H7 (cell line): ENCODE data around the gene NAP1L4. TPM values are rescaled to one million over a fixed set of nuclear protein-coding genes. Genes with fewer than 3 reads are reported as not detected.

Experiments
- DNase-seq: peaks from one replicate; pipeline ENCODE4 v3.0.0; 2012
- H3K27me3 ChIP-seq: 2 replicates; pipeline ENCODE4 v1.6.0; 2011; ENCODE audit warnings: mild to moderate bottlenecking, low read length; ENCODE audit not compliant: control insufficient read depth, insufficient read depth
- H3K36me3 ChIP-seq: replicated peaks from 2 replicates; pipeline ENCODE4 v1.5.1; 2011; ENCODE audit warnings: low read length; ENCODE audit not compliant: control insufficient read depth, insufficient read depth
- H3K4me3 ChIP-seq: 2 replicates; pipeline ENCODE4 v1.5.1; 2011; ENCODE audit warnings: low read depth, mild to moderate bottlenecking, control low read depth, low read length, moderate library complexity; ENCODE audit not compliant: insufficient read depth
- total RNA-seq: library from RNA; depleted of rRNA; stranded (reverse); fragments of >200 nt; shearing (Covaris generic); gene quantifications from 2 replicates; pipeline ENCODE4 v1.2.3, GENCODE V29; 2014

Gene NAP1L4
- total RNA-seq, 1 experiment from 2014 or later = 140 TPM

- Histone ChIP-seq H3K27me3 (peaks cover 7% of the 10 kb centered on the region), H3K4me3 (no peak overlapping the region), H3K36me3 (no peaks in the 10 kb centered on the region)
- no peak for DNase-seq
These were observed 58.0 kb downstream of the NAP1L4 start for GRCh38 chr11:2934021-2934550.

DNA sequence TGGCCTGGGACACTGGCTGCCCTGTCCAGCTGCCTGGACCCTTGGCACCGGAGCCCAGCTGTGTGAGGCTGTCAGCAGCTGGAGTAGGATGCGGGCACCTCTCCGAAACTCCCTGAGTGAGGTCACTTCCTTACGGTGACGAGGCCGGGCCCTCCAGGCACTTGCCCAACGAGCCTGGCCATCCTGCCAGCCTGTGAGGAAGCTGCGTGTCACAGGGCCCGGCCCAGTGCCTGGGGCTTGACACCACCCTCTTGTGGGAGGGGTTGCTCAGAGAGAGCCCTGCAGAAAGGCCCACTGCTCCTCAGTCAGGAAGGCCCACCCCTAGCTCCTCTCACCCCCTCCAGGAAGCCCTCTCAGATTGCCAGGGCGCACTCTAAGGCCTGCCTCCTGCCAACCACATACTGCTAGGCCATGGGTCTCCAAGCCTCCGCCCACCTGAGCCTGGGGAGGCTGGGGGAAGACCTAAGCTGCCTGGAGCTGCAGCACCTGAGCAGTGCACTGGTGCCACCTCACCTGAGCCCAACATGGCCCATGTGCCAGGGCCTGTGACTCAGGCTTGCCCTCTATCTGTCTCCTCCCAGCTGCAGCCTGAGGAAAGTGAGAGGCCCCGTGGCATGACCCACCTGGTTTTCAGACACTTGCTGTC is 58.6 kb downstream of the NAP1L4 start:
- Histone ChIP-seq H3K27me3 (peaks cover 13% of the 10 kb centered on the region), H3K36me3 (no peaks in the 10 kb centered on the region), H3K4me3 (no peak overlapping the region)
- DNase-seq = peak; percentile 72

DNA sequence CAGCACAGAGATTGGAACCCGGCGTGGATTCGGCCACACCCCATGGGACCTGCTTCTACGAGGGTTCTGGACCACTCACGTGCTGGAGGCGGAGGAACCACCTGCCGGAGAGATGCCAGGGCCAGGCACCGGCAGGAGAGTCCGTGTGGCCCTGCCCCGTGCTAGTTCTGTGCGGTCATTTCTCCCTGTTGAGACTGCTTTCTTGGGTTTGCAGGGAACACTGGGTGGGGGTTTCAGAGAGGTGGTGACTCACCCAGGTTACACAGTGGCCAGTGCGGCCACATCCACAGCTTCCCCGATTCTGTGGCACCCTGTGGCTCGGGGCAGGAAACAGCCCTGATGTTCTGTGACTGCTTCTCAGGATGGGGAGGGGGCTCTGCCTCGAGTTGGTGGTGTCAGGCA is 59.3 kb downstream of the NAP1L4 start:
- no peak for DNase-seq
- Histone ChIP-seq H3K4me3 (no peak overlapping the region), H3K27me3 (peaks cover 20% of the 10 kb centered on the region), H3K36me3 (no peaks in the 10 kb centered on the region)

GRCh38 chr11:2931771-2932738 is 60.1 kb downstream of the NAP1L4 start:
- H3K27me3 ChIP-seq = peaks cover 27% of the 10 kb centered on the region
- peak; percentile 55 for DNase-seq
- H3K36me3 ChIP-seq = no peaks in the 10 kb centered on the region
- H3K4me3 ChIP-seq = no peak overlapping the region

DNA sequence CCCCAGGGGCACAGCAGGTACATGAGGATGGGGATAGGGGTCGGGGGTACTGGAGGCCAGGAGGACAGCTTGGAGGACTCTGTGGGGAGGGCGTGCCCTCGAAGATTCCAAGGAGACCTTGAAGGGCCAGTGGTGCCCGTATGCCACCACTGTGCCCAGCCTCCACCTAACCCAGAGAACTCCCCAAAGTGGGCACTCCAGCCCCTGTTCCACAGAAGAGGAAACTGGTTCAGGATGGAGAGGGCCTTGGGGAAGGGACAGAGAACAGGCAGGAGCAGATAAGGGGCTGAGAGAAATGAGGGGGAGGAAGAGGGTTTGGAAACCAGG is 60.7 kb downstream of the NAP1L4 start:
- H3K27me3 ChIP-seq = peaks cover 27% of the 10 kb centered on the region
- DNase-seq = no peak
- H3K4me3 ChIP-seq = no peak overlapping the region
- no peaks in the 10 kb centered on the region for H3K36me3 ChIP-seq

GRCh38 chr11:2930704-2931419 is 61.3 kb downstream of the NAP1L4 start:
- H3K27me3 ChIP-seq = peaks cover 27% of the 10 kb centered on the region
- H3K4me3 ChIP-seq = peak overlapping the region; percentile 68
- peak; percentile 98 for DNase-seq
- no peaks in the 10 kb centered on the region for H3K36me3 ChIP-seq

DNA sequence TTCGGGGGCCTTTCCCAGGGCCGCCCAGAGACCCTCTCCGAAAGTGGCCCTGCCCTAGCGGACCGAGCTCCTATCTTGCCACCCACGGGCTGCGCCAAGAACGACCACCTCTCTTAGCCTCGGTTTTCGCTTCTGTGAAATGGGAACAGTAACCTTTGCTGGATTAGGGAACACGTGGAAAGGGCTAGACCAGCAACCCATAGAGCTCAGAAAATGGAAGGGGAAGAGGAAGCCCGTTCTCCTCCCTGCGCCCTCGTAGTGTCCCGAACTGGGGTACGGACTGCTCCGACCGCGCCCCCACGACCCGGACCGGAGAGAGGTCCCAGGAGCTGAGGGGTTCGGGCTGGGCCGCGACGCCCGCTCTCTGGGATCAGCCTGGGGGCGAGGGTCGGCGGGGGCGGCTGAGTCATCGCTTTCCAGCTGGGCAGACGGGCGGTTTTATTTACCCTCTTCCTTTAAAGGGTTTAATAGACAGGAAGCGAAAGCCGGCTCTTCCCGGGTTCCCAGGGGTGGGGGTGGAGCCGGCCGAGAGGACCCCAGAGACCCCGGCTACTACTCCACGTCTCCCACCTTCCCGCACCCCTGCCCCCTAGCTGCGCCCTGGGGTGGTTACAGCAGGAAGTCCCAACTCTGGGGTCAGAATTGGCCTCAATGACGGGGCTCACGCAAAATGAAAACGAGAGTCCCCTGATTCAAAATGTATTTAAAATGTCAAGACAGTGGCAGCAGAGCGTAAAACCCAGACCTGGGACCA is 62.0 kb downstream of the NAP1L4 start:
- DNase-seq = peak; percentile 92
- peak overlapping the region; percentile 68 for H3K4me3 ChIP-seq
- no peaks in the 10 kb centered on the region for H3K36me3 ChIP-seq
- H3K27me3 ChIP-seq = peaks cover 27% of the 10 kb centered on the region

GRCh38 chr11:2929531-2929949 is 62.6 kb downstream of the NAP1L4 start:
- peaks cover 27% of the 10 kb centered on the region for H3K27me3 ChIP-seq
- H3K4me3 ChIP-seq = peak overlapping the region; percentile 68
- no peaks in the 10 kb centered on the region for H3K36me3 ChIP-seq
- DNase-seq = no peak

DNA sequence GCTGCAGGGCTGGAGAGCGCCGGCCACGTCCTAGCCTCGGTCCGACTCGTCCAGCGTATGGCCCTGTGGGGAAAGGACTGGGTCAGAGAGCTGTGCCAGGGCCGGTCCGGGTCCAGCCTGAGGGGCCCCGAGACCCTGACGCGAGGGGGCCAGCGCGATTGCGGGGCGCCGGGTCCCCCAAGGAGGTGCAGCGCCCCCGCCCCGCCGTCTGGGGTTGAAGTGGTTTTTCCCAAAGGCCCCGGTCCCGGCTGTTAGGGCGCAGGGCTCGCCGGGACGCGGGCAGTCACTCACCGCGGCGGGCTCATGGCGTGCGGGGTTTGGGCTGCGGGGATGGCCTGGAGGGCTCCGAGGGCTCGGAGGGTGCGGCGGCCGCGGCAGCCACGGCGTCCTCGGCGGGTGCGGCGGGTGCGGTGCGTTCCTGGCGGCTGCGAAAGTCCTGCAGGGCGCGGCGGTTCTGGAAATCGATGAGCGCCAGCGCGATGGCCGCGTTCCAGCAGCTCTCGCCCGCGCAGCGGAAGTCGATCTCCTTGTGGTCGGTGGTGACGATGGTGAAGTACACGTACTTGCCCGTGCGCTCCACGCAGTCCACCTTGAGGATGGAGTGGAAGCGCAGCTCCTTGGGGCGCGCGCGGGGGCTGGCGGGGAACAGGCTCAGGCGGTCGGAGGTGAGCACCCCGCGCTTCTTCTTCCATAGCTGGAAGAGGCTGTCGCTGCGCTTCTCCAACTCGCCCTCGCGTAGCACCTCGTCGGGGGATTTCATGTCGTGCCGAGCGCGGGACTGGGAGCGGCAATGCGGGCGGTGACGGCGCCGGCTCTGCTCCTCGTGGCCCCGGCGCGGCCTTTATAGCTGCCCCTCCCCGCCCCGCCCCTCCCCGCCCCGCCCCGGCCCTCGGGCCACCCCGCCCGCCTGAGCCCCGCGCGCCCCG is 63.3 kb downstream of the NAP1L4 start, which contains the start of gene PHLDA2:
Gene PHLDA2 (minus strand): TSS at position 816 of the 926 bp plus-strand sequence. CDS start 56 bp downstream, at position 760.
- peak; percentile 97 for DNase-seq
- Histone ChIP-seq H3K4me3 (peak within 1 kb of the TSS; percentile 68), H3K36me3 (no peaks in the 10 kb centered on the region), H3K27me3 (peaks cover 27% of the 10 kb centered on the region)

GRCh38 chr11:2927851-2928604 is 64.1 kb downstream of the NAP1L4 start:
- Histone ChIP-seq H3K36me3 (no peaks in the 10 kb centered on the region), H3K4me3 (peak overlapping the region; percentile 68), H3K27me3 (peaks cover 27% of the 10 kb centered on the region)
- peak; percentile 82 for DNase-seq

DNA sequence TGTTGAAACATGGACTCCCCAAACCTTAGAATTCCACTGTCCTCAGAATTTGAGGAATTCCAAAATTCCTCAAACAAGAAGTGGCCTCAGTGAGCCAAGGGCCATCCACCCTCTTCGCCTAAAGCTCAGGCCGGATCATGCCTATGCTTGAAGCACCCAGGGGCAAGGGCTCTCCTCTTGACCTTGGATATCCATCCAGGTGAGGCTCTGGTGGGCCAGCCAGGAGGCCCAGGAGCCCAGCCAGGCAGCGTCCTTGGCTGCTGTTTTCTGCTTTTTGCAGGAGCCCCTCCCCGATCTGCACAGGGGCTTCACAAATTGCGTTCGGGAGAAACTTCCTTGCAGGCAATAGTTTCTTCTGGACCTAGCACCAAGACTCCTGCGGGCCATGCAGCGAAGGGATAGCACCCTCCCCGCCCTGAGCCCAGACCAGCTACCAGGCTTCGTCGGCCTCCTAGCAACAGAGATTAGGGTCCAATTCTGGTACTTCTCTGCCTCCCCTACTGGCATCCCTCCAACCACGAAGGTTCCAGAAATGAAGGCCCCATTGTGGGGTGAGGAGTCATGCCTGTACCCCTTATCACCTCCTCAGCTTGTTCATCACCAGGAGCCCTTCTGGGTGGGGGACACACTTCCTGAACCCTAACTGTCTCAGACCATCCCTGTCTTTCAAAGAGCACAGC is 64.9 kb downstream of the NAP1L4 start:
- no peak overlapping the region for H3K4me3 ChIP-seq
- H3K27me3 ChIP-seq = peaks cover 27% of the 10 kb centered on the region
- no peaks in the 10 kb centered on the region for H3K36me3 ChIP-seq
- peak; percentile 67 for DNase-seq

GRCh38 chr11:2926611-2927051 is 65.5 kb downstream of the NAP1L4 start:
- H3K27me3 ChIP-seq = peaks cover 27% of the 10 kb centered on the region
- peak; percentile 61 for DNase-seq
- H3K36me3 ChIP-seq = no peaks in the 10 kb centered on the region
- H3K4me3 ChIP-seq = no peak overlapping the region
